ENCODE results near the gene P3H1. TPM values are rescaled to one million over a fixed set of nuclear protein-coding genes. Genes with fewer than 3 reads are reported as not detected.

Gene P3H1
- total RNA-seq, 1 experiment from 2014 or later: 57.8 TPM

DNA sequence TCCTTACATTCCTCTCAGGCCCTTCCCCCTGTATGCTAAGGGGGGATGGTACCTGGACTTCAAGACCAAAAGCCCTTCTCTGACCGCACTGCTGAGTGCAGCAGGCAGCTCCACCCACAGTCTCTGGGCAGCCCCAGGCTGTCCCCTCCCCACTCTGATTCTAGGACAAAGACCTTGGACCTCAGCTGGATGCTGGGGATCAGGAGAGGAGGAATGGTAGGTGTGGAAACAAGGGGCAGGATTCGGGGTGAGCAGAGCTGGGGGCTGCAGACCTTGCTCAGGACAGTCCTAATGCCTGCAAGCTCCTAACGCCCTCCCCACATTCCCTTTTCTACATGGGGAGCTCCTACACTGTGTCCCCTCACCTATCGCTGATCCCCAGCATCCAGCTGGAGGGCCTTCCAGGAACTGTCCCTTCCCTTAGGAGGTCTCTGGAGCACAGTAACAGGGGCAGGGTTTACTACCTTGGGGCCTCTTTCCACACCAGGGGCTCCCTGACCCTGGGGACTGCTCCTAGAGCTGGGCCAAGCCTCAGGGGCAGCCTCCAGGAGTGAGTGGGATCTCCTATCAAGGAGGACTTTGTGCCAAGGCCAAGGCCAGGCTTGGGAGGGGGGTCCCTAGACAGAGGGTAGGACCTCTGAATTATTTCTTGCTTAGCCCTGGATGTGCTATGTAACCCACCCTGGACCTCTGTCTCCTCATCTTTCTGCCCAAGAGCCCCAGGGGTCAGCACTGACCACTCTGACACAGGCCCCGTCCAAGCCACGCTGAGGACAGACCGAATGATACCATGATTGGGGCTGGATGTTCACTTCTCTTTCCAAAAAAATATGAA lies 32.4 kb downstream of the P3H1 start:
- BruUV-seq (replicated peaks): no TSS peak
- POLR2A ChIA-PET (ENCODE audit: low non-redundant PET): no interaction called here
- no peak overlapping the region for H3K27ac ChIP-seq (ENCODE audit: low read depth, low read length, poor library complexity, severe bottlenecking)
- intact Hi-C loops (cut with micrococcal nuclease; ENCODE audit: unreplicated experiment): no loop called here
- no peaks in the 10 kb centered on the region for H3K36me3 ChIP-seq (ENCODE audit: insufficient read depth, low read length, poor library complexity, severe bottlenecking)
- DNase-seq (ENCODE audit: low spot score): no peak
- peaks cover 9% of the 10 kb centered on the region for H3K4me1 ChIP-seq (ENCODE audit: insufficient read depth, low read length, poor library complexity, severe bottlenecking)
- CTCF ChIA-PET: no interaction called here
- no peak for TF ChIP-seq EZH2 (IDR thresholded peaks at IDR 0.05; ENCODE audit: borderline replicate concordance, low read depth, low read length, poor library complexity, severe bottlenecking)
- TF ChIP-seq, protein P1, sequence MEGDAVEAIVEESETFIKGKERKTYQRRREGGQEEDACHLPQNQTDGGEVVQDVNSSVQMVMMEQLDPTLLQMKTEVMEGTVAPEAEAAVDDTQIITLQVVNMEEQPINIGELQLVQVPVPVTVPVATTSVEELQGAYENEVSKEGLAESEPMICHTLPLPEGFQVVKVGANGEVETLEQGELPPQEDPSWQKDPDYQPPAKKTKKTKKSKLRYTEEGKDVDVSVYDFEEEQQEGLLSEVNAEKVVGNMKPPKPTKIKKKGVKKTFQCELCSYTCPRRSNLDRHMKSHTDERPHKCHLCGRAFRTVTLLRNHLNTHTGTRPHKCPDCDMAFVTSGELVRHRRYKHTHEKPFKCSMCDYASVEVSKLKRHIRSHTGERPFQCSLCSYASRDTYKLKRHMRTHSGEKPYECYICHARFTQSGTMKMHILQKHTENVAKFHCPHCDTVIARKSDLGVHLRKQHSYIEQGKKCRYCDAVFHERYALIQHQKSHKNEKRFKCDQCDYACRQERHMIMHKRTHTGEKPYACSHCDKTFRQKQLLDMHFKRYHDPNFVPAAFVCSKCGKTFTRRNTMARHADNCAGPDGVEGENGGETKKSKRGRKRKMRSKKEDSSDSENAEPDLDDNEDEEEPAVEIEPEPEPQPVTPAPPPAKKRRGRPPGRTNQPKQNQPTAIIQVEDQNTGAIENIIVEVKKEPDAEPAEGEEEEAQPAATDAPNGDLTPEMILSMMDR (conservative IDR thresholded peaks at IDR 0.05; ENCODE audit: low read depth, low read length): no peak
- no peaks in the 10 kb centered on the region for H3K9me3 ChIP-seq (ENCODE audit: low read depth, low read length, poor library complexity, severe bottlenecking)
- no peaks in the 10 kb centered on the region for H3K27me3 ChIP-seq (replicated peaks; ENCODE audit: insufficient read depth, low read depth, low read length, poor library complexity)
- H3K4me3 ChIP-seq (ENCODE audit: low read depth, low read length, poor library complexity, severe bottlenecking): no peak overlapping the region

GRCh38 chr1:42733415-42734200 lies 33.2 kb downstream of the P3H1 start:
- H3K27ac ChIP-seq (ENCODE audit: low read depth, low read length, poor library complexity, severe bottlenecking): no peak overlapping the region
- intact Hi-C loops (cut with micrococcal nuclease; ENCODE audit: unreplicated experiment): no loop called here
- H3K4me3 ChIP-seq (ENCODE audit: low read depth, low read length, poor library complexity, severe bottlenecking): no peak overlapping the region
- H3K27me3 ChIP-seq (replicated peaks; ENCODE audit: insufficient read depth, low read depth, low read length, poor library complexity): no peaks in the 10 kb centered on the region
- no peak for DNase-seq (ENCODE audit: low spot score)
- H3K36me3 ChIP-seq (ENCODE audit: insufficient read depth, low read length, poor library complexity, severe bottlenecking): no peaks in the 10 kb centered on the region
- POLR2A ChIA-PET (ENCODE audit: low non-redundant PET): no interaction called here
- CTCF ChIA-PET: interaction anchor here (0.6 kb wide), 1 partner anchor 32 kb away, joined by 8 read pairs; no protein-coding TSS in a partner anchor
- H3K9me3 ChIP-seq (ENCODE audit: low read depth, low read length, poor library complexity, severe bottlenecking): no peaks in the 10 kb centered on the region
- BruUV-seq (replicated peaks): no TSS peak
- H3K4me1 ChIP-seq (ENCODE audit: insufficient read depth, low read length, poor library complexity, severe bottlenecking): peaks cover 9% of the 10 kb centered on the region
- TF ChIP-seq, protein P1 (conservative IDR thresholded peaks at IDR 0.05; ENCODE audit: low read depth, low read length): no peak
- no peak for TF ChIP-seq EZH2 (IDR thresholded peaks at IDR 0.05; ENCODE audit: borderline replicate concordance, low read depth, low read length, poor library complexity, severe bottlenecking)

GRCh38 chr1:42732126-42732680 lies 34.6 kb downstream of the P3H1 start:
- no TSS peak for BruUV-seq (replicated peaks)
- no peaks in the 10 kb centered on the region for H3K36me3 ChIP-seq (ENCODE audit: insufficient read depth, low read length, poor library complexity, severe bottlenecking)
- no peak for TF ChIP-seq EZH2 (IDR thresholded peaks at IDR 0.05; ENCODE audit: borderline replicate concordance, low read depth, low read length, poor library complexity, severe bottlenecking)
- TF ChIP-seq, protein P1 (conservative IDR thresholded peaks at IDR 0.05; ENCODE audit: low read depth, low read length): no peak
- DNase-seq (ENCODE audit: low spot score): no peak
- no peaks in the 10 kb centered on the region for H3K9me3 ChIP-seq (ENCODE audit: low read depth, low read length, poor library complexity, severe bottlenecking)
- H3K4me1 ChIP-seq (ENCODE audit: insufficient read depth, low read length, poor library complexity, severe bottlenecking): peaks cover 9% of the 10 kb centered on the region
- intact Hi-C loops (cut with micrococcal nuclease; ENCODE audit: unreplicated experiment): no loop called here
- H3K27ac ChIP-seq (ENCODE audit: low read depth, low read length, poor library complexity, severe bottlenecking): no peak overlapping the region
- POLR2A ChIA-PET (ENCODE audit: low non-redundant PET): no interaction called here
- H3K27me3 ChIP-seq (replicated peaks; ENCODE audit: insufficient read depth, low read depth, low read length, poor library complexity): no peaks in the 10 kb centered on the region
- H3K4me3 ChIP-seq (ENCODE audit: low read depth, low read length, poor library complexity, severe bottlenecking): no peak overlapping the region
- CTCF ChIA-PET: no interaction called here
